ENCODE results near the gene EXOC4. TPM values are rescaled to one million over a fixed set of nuclear protein-coding genes. Genes with fewer than 3 reads are reported as not detected.

The EXOC4 gene
- total RNA-seq, 1 donor from 2014 or later: 41.3 TPM

DNA sequence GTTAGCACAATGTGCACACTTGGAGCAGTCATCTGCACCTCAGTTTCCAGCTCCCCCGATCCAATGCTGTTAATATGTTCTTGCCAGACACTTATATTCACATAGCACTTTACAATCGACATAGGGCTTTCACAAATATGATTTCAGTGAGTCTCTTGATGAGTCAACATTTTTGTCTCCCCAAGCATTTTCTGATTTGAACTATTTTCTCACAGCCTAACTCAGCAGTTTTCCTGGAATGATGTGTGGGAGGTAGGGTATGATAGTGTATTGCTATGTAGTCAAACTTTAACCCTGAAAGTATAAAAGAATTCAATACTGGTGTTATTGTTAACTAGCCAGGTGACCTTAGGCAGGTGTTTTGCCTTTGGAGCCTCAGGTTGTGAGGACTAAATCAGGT, 791.8 kb downstream of the EXOC4 start:
- peak; percentile 25 for DNase-seq (ENCODE audit: low read depth)
- H3K4me3 ChIP-seq (ENCODE audit: low read depth, low read length): no peak overlapping the region
- TF ChIP-seq, protein P1, sequence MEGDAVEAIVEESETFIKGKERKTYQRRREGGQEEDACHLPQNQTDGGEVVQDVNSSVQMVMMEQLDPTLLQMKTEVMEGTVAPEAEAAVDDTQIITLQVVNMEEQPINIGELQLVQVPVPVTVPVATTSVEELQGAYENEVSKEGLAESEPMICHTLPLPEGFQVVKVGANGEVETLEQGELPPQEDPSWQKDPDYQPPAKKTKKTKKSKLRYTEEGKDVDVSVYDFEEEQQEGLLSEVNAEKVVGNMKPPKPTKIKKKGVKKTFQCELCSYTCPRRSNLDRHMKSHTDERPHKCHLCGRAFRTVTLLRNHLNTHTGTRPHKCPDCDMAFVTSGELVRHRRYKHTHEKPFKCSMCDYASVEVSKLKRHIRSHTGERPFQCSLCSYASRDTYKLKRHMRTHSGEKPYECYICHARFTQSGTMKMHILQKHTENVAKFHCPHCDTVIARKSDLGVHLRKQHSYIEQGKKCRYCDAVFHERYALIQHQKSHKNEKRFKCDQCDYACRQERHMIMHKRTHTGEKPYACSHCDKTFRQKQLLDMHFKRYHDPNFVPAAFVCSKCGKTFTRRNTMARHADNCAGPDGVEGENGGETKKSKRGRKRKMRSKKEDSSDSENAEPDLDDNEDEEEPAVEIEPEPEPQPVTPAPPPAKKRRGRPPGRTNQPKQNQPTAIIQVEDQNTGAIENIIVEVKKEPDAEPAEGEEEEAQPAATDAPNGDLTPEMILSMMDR (conservative IDR thresholded peaks at IDR 0.05; ENCODE audit: low read depth, low read length): no peak

DNA sequence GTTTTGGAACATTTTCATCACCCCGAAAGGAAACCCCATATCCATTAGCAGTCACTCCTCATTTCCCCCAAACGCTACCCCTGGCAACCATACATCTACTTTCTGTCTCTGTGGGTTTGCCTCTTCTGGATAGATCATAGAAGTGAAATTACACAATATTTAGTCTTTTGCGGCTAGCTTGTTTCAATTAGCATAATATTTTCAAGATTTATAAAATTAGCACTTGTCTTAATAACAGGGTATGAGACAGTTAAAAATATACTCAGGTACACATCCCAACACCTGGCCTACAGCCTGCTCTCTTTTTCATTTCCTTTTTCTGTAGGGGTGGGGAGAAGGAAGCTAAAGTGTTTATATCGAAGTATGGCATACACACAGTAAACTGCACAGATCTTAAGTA, 792.8 kb downstream of the EXOC4 start:
- TF ChIP-seq, protein P1 (conservative IDR thresholded peaks at IDR 0.05; ENCODE audit: low read depth, low read length): no peak
- H3K4me3 ChIP-seq (ENCODE audit: low read depth, low read length): no peak overlapping the region
- no peak for DNase-seq (ENCODE audit: low read depth)

DNA sequence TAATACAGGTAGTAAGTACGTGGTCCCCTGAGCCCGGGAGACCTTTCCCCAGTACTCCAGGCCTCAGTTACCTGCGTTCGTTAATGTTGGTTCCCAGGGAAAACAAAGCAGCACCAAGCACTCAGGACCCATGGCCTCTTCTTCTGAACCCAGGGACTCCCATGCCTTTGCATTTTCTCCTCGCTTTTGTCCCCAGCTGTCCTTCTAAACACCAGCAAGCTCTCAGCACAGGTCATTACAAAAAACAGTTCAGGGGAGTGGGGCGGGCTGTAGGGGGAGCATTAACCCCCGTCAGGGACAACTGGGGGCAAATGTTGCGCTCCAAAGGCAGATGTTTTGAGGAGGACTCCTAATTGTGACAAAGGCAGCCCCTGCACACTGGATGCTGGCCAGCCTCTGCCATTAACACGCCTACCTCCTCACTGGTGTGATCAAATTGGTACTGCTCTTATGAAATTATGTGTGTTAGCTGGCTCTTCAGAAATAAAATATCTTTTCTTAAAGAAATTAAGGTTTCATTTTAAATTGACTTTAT, 793.8 kb downstream of the EXOC4 start:
- TF ChIP-seq, protein P1 (conservative IDR thresholded peaks at IDR 0.05; ENCODE audit: low read depth, low read length): no peak
- no peak for DNase-seq (ENCODE audit: low read depth)
- no peak overlapping the region for H3K4me3 ChIP-seq (ENCODE audit: low read depth, low read length)

DNA sequence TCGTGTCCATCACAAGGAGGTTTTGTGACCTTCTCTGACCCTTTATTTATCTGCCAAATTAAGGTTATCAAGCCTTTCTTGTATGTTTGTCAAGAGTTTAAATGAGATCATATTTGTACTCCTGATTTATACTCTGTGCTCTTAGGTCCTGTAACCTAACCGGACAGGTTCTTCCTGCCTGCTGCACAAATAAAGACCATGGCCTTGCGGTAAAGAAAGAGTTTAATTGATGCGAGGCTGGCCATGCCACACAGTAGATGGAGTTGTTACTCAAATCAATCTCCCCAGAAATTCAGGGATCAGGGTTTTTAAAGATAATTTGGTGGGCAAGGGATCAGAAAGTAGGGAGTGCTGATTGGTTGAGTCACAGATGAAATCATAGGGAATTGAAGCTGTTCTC, 794.8 kb downstream of the EXOC4 start:
- TF ChIP-seq, protein P1 (conservative IDR thresholded peaks at IDR 0.05; ENCODE audit: low read depth, low read length): no peak
- H3K4me3 ChIP-seq (ENCODE audit: low read depth, low read length): no peak overlapping the region
- no peak for DNase-seq (ENCODE audit: low read depth)

DNA sequence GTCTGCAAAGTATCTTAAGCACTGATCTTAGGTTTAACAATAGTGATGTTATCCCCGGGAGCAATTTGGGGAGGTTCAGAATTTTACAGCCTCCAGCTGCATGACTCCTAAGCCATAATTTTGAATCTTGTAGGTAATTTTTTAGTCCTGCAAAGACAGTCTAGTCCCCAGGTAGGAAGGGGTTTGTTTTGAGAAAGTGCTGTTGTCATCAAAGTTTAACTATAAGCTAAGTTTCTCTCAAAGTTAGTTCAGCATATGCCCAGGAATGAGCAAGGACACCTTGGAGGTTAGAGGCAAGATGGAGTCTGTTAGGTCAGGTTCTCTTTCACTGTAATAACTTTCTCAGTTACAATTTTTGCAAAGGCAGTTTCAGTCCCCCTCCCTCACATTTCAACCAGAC, 795.3 kb downstream of the EXOC4 start:
- no peak overlapping the region for H3K4me3 ChIP-seq (ENCODE audit: low read depth, low read length)
- DNase-seq (ENCODE audit: low read depth): no peak
- TF ChIP-seq, protein P1 (conservative IDR thresholded peaks at IDR 0.05; ENCODE audit: low read depth, low read length): no peak

DNA sequence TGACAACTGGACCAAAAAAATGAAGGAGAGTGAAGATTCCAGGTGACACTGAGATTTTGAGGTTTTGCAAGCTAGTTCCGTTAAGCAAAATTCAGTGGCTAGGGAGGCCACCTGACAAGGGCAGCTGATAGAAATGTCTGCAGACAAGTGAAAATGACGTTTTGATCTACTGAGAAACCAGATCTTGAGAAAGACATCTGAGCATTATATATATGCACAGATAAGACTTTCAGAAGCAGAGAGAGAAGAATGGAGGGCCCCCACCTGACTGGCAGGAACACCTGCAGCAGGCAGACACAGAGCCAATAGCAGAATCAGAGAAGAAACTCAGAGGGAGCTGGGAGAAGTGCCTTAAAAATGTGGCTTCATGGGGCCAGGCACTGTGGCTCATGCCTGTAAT, 798.1 kb downstream of the EXOC4 start:
- TF ChIP-seq, protein P1 (conservative IDR thresholded peaks at IDR 0.05; ENCODE audit: low read depth, low read length): no peak
- DNase-seq (ENCODE audit: low read depth): no peak
- no peak overlapping the region for H3K4me3 ChIP-seq (ENCODE audit: low read depth, low read length)

DNA sequence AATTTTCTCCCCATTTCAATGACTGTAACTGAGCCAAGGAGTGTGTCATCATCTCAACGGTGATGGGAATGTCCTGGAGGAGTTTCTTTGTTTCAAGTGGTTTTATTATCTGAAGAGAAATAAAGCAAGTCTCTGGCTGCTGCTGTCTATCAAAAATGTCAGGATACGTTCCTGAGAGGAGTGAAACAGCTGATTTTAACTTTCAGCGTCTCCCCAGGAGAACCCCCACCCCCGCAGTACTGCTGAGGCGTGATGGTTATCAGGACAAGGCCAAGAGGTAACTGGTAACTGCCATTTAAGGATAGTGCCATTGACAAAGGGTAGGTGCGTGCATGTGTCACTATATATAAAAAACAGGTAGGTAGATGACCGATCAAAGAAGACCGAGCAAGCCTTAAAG, 803.9 kb downstream of the EXOC4 start:
- DNase-seq (ENCODE audit: low read depth): no peak
- TF ChIP-seq, protein P1 (conservative IDR thresholded peaks at IDR 0.05; ENCODE audit: low read depth, low read length): no peak
- H3K4me3 ChIP-seq (ENCODE audit: low read depth, low read length): no peak overlapping the region
